Measurements from ENCODE around the gene RGS7. TPM values are rescaled to one million over a fixed set of nuclear protein-coding genes. Genes with fewer than 3 reads are reported as not detected.

Gene RGS7
- total RNA-seq, 1 donor from 2014 or later = not detected

- intact Hi-C loops (cut with DNase I) = no loop called here
- Histone ChIP-seq H3K36me3 (no peaks in the 10 kb centered on the region), H3K27me3 (no peaks in the 10 kb centered on the region), H3K4me3 (no peak overlapping the region), H3K4me1 (no peaks in the 10 kb centered on the region), H3K27ac (no peak overlapping the region), H3K9me3 (no peaks in the 10 kb centered on the region)
- DNase-seq (ENCODE audit: extremely low spot score in 2 of 2) = no peak
- TF ChIP-seq POLR2AphosphoS5 (IDR thresholded peaks at IDR 0.05; ENCODE audit: insufficient read depth in 1 of 2, low read depth in 1 of 2) = no peak
- TF ChIP-seq, protein P1, sequence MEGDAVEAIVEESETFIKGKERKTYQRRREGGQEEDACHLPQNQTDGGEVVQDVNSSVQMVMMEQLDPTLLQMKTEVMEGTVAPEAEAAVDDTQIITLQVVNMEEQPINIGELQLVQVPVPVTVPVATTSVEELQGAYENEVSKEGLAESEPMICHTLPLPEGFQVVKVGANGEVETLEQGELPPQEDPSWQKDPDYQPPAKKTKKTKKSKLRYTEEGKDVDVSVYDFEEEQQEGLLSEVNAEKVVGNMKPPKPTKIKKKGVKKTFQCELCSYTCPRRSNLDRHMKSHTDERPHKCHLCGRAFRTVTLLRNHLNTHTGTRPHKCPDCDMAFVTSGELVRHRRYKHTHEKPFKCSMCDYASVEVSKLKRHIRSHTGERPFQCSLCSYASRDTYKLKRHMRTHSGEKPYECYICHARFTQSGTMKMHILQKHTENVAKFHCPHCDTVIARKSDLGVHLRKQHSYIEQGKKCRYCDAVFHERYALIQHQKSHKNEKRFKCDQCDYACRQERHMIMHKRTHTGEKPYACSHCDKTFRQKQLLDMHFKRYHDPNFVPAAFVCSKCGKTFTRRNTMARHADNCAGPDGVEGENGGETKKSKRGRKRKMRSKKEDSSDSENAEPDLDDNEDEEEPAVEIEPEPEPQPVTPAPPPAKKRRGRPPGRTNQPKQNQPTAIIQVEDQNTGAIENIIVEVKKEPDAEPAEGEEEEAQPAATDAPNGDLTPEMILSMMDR (IDR thresholded peaks at IDR 0.05) = no peak
- no peak for TF ChIP-seq POLR2A (IDR thresholded peaks at IDR 0.05)
Observed at GRCh38 chr1:241274693-241275092, 82.3 kb downstream of the RGS7 start.

GRCh38 chr1:241272828-241273227 lies 84.2 kb downstream of the RGS7 start:
- H3K27ac ChIP-seq = no peak overlapping the region
- no peak overlapping the region for H3K4me3 ChIP-seq
- intact Hi-C loops (cut with DNase I) = no loop called here
- no peaks in the 10 kb centered on the region for H3K4me1 ChIP-seq
- no peaks in the 10 kb centered on the region for H3K9me3 ChIP-seq
- H3K36me3 ChIP-seq = no peaks in the 10 kb centered on the region
- no peak for DNase-seq (ENCODE audit: extremely low spot score in 2 of 2)
- TF ChIP-seq, protein P1 (IDR thresholded peaks at IDR 0.05) = no peak
- TF ChIP-seq POLR2A (IDR thresholded peaks at IDR 0.05) = no peak
- no peak for TF ChIP-seq POLR2AphosphoS5 (IDR thresholded peaks at IDR 0.05; ENCODE audit: insufficient read depth in 1 of 2, low read depth in 1 of 2)
- no peaks in the 10 kb centered on the region for H3K27me3 ChIP-seq

GRCh38 chr1:241271427-241271826 lies 85.6 kb downstream of the RGS7 start:
- TF ChIP-seq, protein P1 (IDR thresholded peaks at IDR 0.05) = no peak
- TF ChIP-seq POLR2A (IDR thresholded peaks at IDR 0.05) (no peak), POLR2AphosphoS5 (IDR thresholded peaks at IDR 0.05; ENCODE audit: insufficient read depth in 1 of 2, low read depth in 1 of 2) (no peak)

DNA sequence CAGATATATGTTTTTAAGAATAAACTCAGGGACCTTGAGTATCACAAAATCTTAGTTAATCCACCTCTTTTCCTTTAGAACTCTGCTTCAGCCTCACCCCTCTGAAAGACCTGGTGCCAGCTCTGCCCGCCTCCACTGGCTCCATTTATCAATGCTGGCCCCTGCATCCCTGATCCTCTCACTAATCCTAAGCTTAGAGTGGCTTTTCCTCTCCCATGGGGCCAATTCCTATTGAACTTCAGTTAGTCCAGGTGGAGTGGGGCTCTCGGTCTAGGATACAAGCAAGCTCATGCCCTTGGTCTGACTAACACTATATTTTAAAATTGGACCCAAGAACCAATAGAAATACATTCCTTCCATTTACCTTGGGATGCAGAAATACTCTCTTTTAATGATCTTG lies 87.0 kb downstream of the RGS7 start:
- no peak overlapping the region for H3K4me3 ChIP-seq
- no peaks in the 10 kb centered on the region for H3K9me3 ChIP-seq
- H3K27ac ChIP-seq = no peak overlapping the region
- intact Hi-C loops (cut with DNase I) = no loop called here
- TF ChIP-seq POLR2AphosphoS5 (IDR thresholded peaks at IDR 0.05; ENCODE audit: insufficient read depth in 1 of 2, low read depth in 1 of 2) (no peak), POLR2A (IDR thresholded peaks at IDR 0.05) (no peak)
- TF ChIP-seq, protein P1 (IDR thresholded peaks at IDR 0.05) = no peak
- no peak for DNase-seq (ENCODE audit: extremely low spot score in 2 of 2)
- no peaks in the 10 kb centered on the region for H3K4me1 ChIP-seq
- no peaks in the 10 kb centered on the region for H3K36me3 ChIP-seq
- no peaks in the 10 kb centered on the region for H3K27me3 ChIP-seq

More at GRCh38 chr1:241271427-241271826, 85.6 kb downstream of the RGS7 start:
- DNase-seq (ENCODE audit: extremely low spot score in 2 of 2) = no peak
- no peaks in the 10 kb centered on the region for H3K27me3 ChIP-seq
- H3K4me1 ChIP-seq = no peaks in the 10 kb centered on the region
- H3K27ac ChIP-seq = no peak overlapping the region
- H3K4me3 ChIP-seq = no peak overlapping the region
- H3K9me3 ChIP-seq = no peaks in the 10 kb centered on the region
- intact Hi-C loops (cut with DNase I) = no loop called here
- H3K36me3 ChIP-seq = no peaks in the 10 kb centered on the region

GRCh38 chr1:241269116-241269515 lies 87.9 kb downstream of the RGS7 start:
- intact Hi-C loops (cut with DNase I) = no loop called here
- no peak for DNase-seq (ENCODE audit: extremely low spot score in 2 of 2)
- no peaks in the 10 kb centered on the region for H3K4me1 ChIP-seq
- no peaks in the 10 kb centered on the region for H3K36me3 ChIP-seq
- no peak overlapping the region for H3K27ac ChIP-seq
- no peaks in the 10 kb centered on the region for H3K9me3 ChIP-seq
- TF ChIP-seq, protein P1 (IDR thresholded peaks at IDR 0.05) = no peak
- no peak for TF ChIP-seq POLR2A (IDR thresholded peaks at IDR 0.05)
- no peak for TF ChIP-seq POLR2AphosphoS5 (IDR thresholded peaks at IDR 0.05; ENCODE audit: insufficient read depth in 1 of 2, low read depth in 1 of 2)
- H3K27me3 ChIP-seq = no peaks in the 10 kb centered on the region
- H3K4me3 ChIP-seq = no peak overlapping the region

All from vagina (tissue), 2 donors.